Activated T-cell treated with anti-CD3 and anti-CD28 coated beads, Interleukin-2, amount 50 U/mL, for 4 hours (primary cell): ENCODE results near the gene EI24. TPM values are rescaled to one million over a fixed set of nuclear protein-coding genes. Genes with fewer than 3 reads are reported as not detected.

Experiments used
- ATAC-seq, 2 donors: fragments of 200-7000 bp; cut with Tn5 transposase; one replicate each; pipeline ENCODE4 v1.10.0; 2021
- DNase-seq: peaks from one replicate; pipeline ENCODE4 v3.0.0-alpha.2; 2020
- H3K27me3 Mint-ChIP-seq: one replicate; pipeline ENCODE4 v1.8.0; 2021; ENCODE audit warnings: low read depth, mixed read lengths
- H3K36me3 Mint-ChIP-seq: one replicate; pipeline ENCODE4 v1.8.0; 2022; ENCODE audit warnings: mixed read lengths; ENCODE audit not compliant: insufficient read depth
- H3K4me1 Mint-ChIP-seq: one replicate; pipeline ENCODE4 v1.8.0; 2021; ENCODE audit warnings: low read depth, mixed read lengths
- H3K4me3 Mint-ChIP-seq: one replicate; pipeline ENCODE4 v1.8.0; 2021; ENCODE audit warnings: mild to moderate bottlenecking, moderate library complexity, mixed read lengths
- H3K9me3 Mint-ChIP-seq: one replicate; pipeline ENCODE4 v1.8.0; 2021; ENCODE audit warnings: mixed read lengths
- total RNA-seq, 3 donors: library from RNA; stranded (reverse); gene quantifications; one replicate each; pipeline ENCODE4 v1.2.1, GENCODE V29; 2021

Gene EI24
- total RNA-seq, 3 donors from 2014 or later: 53.8 to 61.9 (median 57.2) TPM

DNA sequence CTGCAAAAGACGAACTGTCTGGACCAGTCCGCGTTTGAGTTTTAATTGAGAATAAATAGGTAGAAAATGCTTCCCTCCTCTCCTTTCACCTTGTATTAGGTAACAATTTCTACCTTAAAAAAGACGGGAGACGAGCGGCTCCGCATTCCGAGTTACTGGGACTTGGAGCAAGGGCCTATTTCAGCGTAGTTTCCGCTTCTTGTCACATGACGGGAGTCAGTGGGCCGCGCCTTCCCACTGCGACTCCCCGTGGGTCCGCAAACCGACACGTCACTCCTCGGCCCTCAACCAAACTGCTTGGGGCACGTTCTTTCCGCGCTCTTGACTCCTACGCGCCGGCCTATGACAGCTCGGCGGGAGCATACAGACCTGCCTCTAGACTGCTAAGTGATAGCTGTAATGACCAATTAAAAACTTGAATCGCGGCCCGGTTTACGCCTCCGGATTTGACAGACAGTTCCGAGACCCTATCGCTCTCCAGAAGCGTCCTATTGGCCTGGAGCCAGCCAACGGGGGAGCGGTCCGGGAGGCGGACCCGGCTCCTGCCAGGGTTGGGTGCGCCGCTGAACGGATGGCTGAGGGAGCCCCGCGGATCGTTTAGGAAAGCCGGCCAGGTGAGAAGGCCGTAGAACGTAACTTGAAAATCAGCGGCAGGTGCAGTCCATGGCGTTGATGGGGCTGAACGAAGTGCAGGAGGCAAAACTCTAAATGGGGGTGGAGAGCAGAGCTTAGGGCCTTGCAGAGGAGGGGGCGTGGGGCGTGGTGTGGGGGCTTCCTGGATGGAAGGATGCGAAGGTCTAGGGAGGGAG is 23.2 kb downstream of the EI24 start, which contains the start of gene STT3A:
Gene STT3A (plus strand): TSS at position 548 of the 809 bp plus-strand sequence. CDS start 3,064 bp downstream, outside the sequence.
- ATAC-seq (peak; percentile 94 to 95), DNase-seq (peak; percentile 96)
- H3K4me3 Mint-ChIP-seq: peak within 1 kb of the TSS; percentile 99
- no peaks in the 10 kb centered on the region for H3K9me3 Mint-ChIP-seq
- H3K36me3 Mint-ChIP-seq: peaks cover 13% of the 10 kb centered on the region
- H3K27me3 Mint-ChIP-seq: no peaks in the 10 kb centered on the region
- peaks cover 41% of the 10 kb centered on the region for H3K4me1 Mint-ChIP-seq

DNA sequence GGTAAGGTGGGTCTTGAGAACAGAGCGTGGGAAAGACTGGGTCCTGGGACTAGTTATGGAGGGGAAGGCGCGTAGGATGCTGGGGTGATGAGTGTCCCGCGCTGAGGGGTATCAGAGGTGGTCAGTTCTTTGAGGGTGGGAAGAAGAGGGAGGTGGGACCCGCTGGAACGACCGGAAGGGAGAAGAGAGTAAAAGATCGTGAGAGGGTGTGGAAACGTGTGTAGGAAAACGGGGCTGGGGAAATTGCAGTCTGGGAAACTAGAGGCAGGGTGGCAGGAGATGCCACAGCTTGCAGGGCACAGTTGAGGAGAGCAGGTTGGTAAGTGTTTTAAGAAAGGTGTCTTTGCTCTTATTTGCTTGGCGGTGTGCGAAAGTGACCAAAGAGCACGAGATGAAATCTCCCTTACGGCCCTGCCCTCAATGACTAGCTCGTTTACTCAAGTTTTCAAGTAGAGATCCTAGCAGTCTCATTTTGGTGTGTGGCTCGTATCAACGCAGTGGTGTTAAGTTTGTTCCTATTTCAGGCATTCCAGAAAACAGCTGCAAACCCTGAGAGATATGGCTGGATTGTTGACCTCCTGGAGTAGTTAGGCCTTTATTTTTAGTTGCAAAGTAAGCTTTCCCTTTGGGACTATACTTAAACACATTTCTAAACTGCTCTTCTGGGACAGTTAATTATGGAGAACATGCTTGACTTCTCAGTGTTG is 24.0 kb downstream of the EI24 start:
- Mint-ChIP-seq H3K36me3 (peaks cover 20% of the 10 kb centered on the region), H3K9me3 (no peaks in the 10 kb centered on the region), H3K4me3 (peak overlapping the region; percentile 99), H3K27me3 (no peaks in the 10 kb centered on the region), H3K4me1 (peaks cover 40% of the 10 kb centered on the region)
- no peak for DNase-seq
- peak; percentile 3 to 8 for ATAC-seq

DNA sequence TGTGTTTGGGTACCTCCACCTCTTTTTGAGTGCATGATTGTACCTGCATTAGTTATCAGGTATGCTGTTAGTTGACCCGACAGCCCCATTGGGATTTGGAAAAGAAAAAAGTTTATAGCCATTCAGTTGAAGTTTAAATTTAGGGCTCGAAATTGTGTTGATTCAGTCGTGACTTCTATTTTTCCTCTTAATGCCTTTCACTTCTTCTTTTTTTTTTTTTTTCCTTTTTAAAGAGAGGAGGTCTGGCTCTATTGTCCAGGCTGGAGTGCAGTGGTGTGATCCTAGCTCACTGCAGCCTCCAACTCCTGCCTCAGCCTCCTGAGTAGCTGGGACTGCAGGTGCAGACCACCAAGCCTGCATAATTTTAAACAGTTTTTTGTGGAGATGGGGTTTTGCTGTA is 25.7 kb downstream of the EI24 start:
- Mint-ChIP-seq H3K36me3 (peaks cover 26% of the 10 kb centered on the region), H3K27me3 (no peaks in the 10 kb centered on the region), H3K4me1 (peaks cover 38% of the 10 kb centered on the region), H3K9me3 (no peaks in the 10 kb centered on the region), H3K4me3 (peak overlapping the region; percentile 59)
- DNase-seq (no peak), ATAC-seq (no peak)

DNA sequence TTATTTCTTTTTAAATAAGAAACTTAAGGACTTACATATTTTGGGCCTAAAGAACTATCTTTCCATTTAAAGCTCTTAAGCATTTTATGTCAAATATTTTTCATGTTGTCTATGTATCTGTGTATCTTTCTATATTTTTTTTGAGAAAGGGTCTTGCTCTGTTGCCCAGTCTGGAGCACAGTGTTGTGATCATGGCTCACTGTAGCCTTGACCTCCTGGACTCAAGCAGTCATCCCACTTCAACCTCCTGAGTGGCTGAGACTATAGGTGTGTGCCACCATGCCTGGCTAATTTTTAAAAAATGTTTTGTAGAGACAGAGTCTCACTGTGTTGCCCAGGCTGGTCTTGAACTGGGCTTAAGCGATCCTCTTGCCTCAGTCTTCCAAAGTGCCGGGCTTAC is 31.4 kb downstream of the EI24 start:
- DNase-seq (no peak), ATAC-seq (no peak)
- Mint-ChIP-seq H3K36me3 (peaks cover 49% of the 10 kb centered on the region), H3K4me3 (no peak overlapping the region), H3K27me3 (no peaks in the 10 kb centered on the region), H3K4me1 (peaks cover 9% of the 10 kb centered on the region), H3K9me3 (no peaks in the 10 kb centered on the region)

DNA sequence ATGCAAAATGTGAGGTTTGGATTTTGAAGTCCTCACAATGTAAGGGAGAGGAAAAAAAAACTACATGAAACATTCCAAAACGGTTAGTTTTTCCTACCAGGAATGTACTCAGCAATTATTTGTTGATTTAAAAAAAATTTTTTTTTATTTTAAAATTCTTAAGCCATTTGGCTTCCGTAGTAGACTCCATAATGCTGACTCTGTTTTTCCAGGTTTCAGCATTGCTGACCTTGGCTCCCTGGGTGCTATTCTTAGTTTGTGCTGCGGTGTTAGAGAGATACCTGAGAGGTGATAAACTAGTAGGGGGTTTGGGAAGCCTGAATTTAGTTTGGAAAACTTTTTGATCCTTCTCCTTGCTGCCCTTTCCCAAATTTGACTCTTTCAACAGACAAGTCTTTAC is 33.9 kb downstream of the EI24 start:
- ATAC-seq: no peak
- H3K9me3 Mint-ChIP-seq: no peaks in the 10 kb centered on the region
- H3K4me1 Mint-ChIP-seq: peaks cover 2% of the 10 kb centered on the region
- H3K36me3 Mint-ChIP-seq: peaks cover 49% of the 10 kb centered on the region
- H3K27me3 Mint-ChIP-seq: no peaks in the 10 kb centered on the region
- H3K4me3 Mint-ChIP-seq: no peak overlapping the region
- no peak for DNase-seq

DNA sequence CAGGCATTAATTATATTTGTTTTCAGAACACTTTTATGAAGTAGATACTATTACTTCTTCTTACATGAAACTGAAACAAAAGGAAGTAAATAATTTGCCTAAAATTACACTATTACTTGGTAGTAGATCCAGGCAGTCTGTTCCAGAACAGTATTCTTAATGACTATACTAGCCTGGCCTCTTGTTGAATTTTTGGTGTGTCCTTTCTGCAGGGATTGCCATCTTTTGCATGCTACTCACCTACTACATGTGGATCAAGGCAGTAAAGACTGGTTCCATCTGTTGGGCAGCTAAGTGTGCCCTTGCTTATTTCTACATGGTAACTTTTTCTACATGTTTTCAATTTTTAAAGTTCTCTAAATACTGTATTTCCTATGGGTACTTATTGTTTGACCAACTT is 36.1 kb downstream of the EI24 start:
- DNase-seq (no peak), ATAC-seq (no peak)
- no peaks in the 10 kb centered on the region for H3K9me3 Mint-ChIP-seq
- no peak overlapping the region for H3K4me3 Mint-ChIP-seq
- H3K36me3 Mint-ChIP-seq: peaks cover 55% of the 10 kb centered on the region
- H3K4me1 Mint-ChIP-seq: peaks cover 2% of the 10 kb centered on the region
- no peaks in the 10 kb centered on the region for H3K27me3 Mint-ChIP-seq

DNA sequence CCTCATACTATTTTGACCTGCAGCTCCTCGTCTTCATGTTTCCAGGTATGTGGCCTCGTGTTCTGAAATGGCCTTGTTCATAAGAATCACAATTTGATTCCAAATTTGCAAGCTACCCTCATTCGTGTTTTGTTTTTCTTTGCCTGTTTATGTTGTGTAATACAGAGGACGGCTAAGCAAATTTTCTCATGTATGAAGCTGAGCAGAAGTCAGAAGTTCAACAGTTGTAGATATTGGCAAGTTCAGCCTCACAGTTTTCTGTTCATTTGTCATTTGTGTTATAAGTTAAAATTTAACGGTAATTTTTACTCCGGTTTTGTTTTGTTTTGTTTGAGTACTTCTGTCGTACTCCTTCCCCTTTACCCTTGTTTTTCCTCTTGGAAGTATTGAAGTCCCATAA is 40.3 kb downstream of the EI24 start:
- no peaks in the 10 kb centered on the region for H3K27me3 Mint-ChIP-seq
- no peak for ATAC-seq
- peaks cover 59% of the 10 kb centered on the region for H3K36me3 Mint-ChIP-seq
- H3K4me3 Mint-ChIP-seq: no peak overlapping the region
- H3K4me1 Mint-ChIP-seq: no peaks in the 10 kb centered on the region
- no peak for DNase-seq
- no peaks in the 10 kb centered on the region for H3K9me3 Mint-ChIP-seq

DNA sequence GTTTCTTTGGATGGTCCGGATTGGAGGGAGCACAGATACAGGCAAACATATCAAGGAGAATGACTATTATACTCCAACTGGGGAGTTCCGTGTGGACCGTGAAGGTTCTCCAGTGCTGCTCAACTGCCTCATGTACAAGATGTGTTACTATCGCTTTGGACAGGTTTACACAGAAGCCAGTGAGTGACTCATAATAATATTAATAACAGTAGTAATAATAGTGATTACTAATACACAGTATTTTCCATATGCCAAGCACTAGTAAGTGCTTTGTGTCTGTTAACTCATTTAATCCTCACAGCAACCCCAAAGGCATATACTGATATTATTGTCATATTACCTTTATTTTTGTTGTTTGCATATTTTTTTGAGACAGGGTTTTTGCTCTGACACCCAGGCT is 49.1 kb downstream of the EI24 start:
- Mint-ChIP-seq H3K36me3 (peaks cover 34% of the 10 kb centered on the region), H3K27me3 (no peaks in the 10 kb centered on the region), H3K4me3 (no peak overlapping the region), H3K9me3 (no peaks in the 10 kb centered on the region), H3K4me1 (no peaks in the 10 kb centered on the region)
- ATAC-seq (no peak), DNase-seq (no peak)

DNA sequence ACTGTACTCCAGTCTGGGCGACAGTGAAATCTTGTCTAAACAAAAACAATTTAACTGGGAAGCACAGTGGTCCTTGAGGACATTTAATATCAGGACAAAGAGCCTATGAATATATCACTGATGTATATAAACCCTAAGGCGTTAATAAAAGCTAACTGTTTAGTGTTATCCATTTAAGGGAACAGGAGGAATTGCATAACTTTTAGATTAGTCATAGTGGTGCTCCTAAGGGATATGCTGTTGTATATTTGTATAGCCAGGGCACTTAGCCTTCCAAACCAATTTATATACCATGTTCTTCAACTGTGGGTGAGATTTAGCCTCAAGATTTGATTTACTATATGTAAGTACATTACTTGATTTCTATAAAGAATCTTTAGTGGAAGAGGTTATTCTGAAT is 52.7 kb downstream of the EI24 start:
- Mint-ChIP-seq H3K27me3 (no peaks in the 10 kb centered on the region), H3K4me1 (peaks cover 12% of the 10 kb centered on the region), H3K36me3 (peaks cover 14% of the 10 kb centered on the region), H3K4me3 (no peak overlapping the region), H3K9me3 (no peaks in the 10 kb centered on the region)
- ATAC-seq (no peak), DNase-seq (no peak)

DNA sequence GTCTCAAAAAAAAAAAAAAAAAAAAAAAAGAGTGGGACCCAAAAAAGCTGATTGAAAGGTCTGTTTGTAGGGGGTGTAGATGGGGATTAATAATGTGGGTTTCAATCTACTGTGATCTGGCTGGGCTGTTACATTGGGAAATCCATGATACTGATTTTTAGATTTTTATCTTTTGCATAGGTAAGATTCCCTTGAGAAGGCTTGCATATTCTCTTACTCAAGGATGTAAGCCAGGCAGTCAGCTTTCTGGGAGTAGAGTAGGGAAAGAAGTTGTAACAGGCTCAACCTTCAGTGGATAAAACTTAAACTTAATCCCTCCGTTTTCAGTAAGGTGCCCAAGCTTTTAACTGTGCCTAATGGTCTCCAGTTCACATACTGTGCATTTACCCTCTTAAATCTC is 53.8 kb downstream of the EI24 start:
- Mint-ChIP-seq H3K9me3 (no peaks in the 10 kb centered on the region), H3K4me1 (peaks cover 17% of the 10 kb centered on the region), H3K27me3 (no peaks in the 10 kb centered on the region), H3K36me3 (peaks cover 16% of the 10 kb centered on the region), H3K4me3 (no peak overlapping the region)
- ATAC-seq (no peak), DNase-seq (no peak)

DNA sequence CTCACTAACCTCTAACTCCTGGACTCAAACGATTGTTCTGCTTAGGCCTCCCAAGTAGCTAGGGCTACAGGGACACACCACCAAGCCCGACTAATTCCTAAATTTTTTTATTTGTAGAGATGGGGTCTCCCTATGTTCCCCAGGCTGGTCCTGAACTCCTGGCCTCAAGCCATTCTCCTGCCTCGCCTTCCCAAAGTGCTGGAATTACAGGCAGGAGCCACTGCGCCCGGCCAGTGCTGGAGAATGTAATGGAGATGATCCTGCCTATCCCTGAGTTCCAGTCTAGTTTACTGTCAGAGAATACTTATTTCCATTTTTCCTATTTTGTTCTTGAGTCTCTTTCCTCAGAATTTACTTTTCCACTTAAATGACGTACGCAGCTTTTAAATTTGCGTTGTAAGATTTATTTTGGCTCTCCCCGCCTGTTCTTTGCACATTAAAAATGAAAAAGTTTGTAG is 55.5 kb downstream of the EI24 start, which contains the start of gene CHEK1:
Gene CHEK1 (plus strand): TSS at position 408 of the 458 bp plus-strand sequence. CDS start 1,606 bp downstream, outside the sequence.
- H3K27me3 Mint-ChIP-seq: no peaks in the 10 kb centered on the region
- no peak for DNase-seq
- peaks cover 7% of the 10 kb centered on the region for H3K36me3 Mint-ChIP-seq
- H3K4me3 Mint-ChIP-seq: peak within 1 kb of the TSS; percentile 97
- ATAC-seq: no peak
- H3K4me1 Mint-ChIP-seq: peaks cover 17% of the 10 kb centered on the region
- H3K9me3 Mint-ChIP-seq: no peaks in the 10 kb centered on the region

DNA sequence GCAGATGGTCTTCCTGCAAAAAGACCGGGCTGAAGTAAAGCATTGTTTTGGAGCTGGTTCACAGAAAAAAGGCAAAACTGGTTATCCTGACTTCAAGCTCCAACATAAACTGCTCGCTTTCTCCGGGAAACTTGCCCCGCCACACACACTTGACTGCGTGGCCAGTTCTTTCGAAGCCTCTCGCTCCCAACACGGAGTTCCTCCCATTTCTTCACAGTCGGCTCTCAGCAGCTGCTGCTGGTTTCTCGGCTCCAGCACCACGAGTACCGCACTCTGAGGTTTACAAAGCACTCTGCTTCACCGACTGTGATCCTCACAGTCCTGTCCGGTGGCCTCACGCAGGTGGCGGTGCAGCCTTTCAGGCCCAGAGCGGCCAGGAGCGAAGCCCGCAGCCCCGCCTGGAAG is 56.0 kb downstream of the EI24 start:
- H3K9me3 Mint-ChIP-seq: no peaks in the 10 kb centered on the region
- DNase-seq (no peak), ATAC-seq (peak in 1 of 2 donors; percentile 30)
- no peaks in the 10 kb centered on the region for H3K27me3 Mint-ChIP-seq
- H3K4me1 Mint-ChIP-seq: peaks cover 17% of the 10 kb centered on the region
- peak overlapping the region; percentile 97 for H3K4me3 Mint-ChIP-seq
- peaks cover 5% of the 10 kb centered on the region for H3K36me3 Mint-ChIP-seq

DNA sequence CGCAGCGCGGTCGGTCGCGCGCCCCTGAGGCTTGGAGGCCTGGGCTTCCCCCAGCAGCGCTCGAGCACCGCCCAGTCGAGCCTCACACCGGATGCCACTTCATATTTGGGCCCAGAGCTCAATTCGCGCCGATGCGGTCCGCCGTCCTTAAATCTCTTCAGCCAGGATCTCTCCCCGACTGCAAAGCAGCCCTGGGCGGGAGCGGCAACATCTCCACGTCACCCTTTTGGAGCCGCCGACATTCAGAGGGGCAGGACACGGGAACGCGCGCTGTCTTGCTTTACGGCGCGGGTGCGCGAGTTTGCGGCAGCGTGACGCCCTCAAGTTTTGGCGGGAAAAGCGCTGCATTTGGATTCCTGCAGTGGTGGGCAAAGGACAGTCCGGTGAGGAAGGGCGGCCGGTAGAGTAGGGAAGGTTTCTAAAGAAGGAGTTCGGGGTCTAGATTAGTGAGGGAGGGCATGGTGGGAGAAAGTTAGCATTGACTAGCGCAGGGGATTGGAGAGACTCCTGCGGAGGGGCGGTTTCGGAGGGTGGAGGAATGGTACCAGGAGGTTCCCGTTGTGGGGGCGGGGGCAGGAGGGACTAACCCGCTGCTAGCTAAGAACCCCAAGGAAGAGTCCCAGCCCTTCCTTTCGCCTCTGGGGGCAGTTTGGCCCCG is 56.5 kb downstream of the EI24 start:
- peak; percentile 94 to 95 for ATAC-seq
- Mint-ChIP-seq H3K36me3 (peaks cover 4% of the 10 kb centered on the region), H3K9me3 (no peaks in the 10 kb centered on the region), H3K27me3 (no peaks in the 10 kb centered on the region), H3K4me3 (peak overlapping the region; percentile 97), H3K4me1 (peaks cover 17% of the 10 kb centered on the region)
- peak; percentile 77 for DNase-seq

DNA sequence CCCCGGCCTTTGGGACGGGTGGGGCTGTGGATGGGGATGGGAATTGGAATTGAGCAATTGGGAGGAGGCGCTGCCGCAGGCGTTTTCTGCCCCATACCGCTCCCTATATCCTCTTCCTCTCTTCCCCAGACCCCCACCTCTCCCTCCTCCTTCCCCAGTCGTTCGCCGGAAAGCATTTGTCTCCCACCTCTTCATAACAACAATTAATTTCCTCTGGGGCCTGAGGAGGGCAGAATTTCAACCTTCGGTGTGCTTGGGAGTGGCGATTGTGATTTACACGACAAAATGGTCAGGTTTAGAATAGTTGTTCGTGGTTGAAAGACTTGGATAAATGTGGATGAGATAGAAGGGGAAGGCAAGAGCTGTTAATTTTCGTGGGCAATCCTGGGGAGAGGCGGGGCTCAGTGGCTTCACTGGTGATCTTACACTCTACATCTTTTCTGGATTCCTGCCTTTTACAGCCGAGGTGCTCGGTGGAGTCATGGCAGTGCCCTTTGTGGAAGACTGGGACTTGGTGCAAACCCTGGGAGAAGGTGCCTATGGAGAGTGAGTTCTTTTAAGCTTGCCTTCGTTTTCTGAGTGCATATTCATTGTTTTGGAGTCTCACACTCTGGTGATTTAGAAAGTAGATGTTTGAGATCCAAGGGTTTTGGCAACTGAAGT is 57.1 kb downstream of the EI24 start:
- DNase-seq: no peak
- Mint-ChIP-seq H3K4me3 (peak overlapping the region; percentile 97), H3K36me3 (peaks cover 6% of the 10 kb centered on the region), H3K9me3 (no peaks in the 10 kb centered on the region), H3K4me1 (peaks cover 17% of the 10 kb centered on the region), H3K27me3 (no peaks in the 10 kb centered on the region)
- peak; percentile 17 to 40 for ATAC-seq
